Anterior cingulate cortex (tissue), 58 donors: ENCODE results near the gene DHFR.

Experiments
- DNase-seq, 58 donors: peaks; one replicate each; lab custom pipeline; 2025; lab: John Stamatoyannopoulos, UW

DHFR gene

DNA sequence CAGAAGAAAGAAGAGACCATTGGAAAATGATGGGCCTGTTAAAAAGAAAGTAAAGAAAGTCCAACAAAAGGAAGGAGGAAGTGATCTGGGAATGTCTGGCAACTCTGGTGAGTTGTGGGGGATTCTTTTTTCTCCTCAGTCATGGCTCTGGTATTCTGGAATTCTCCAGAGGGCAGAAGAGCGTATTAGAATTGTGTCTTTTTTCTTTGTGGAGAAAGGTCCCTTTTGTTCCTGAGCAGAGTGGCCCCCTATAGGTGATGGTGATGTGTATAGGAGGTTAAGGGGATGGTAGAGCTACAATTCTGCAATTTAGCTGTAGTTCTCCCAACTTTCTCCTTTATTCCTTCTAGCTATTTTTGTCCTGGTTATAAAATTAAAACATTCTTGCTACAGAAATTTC, 1.6 kb upstream of the DHFR start:
- no peak for DNase-seq

DNA sequence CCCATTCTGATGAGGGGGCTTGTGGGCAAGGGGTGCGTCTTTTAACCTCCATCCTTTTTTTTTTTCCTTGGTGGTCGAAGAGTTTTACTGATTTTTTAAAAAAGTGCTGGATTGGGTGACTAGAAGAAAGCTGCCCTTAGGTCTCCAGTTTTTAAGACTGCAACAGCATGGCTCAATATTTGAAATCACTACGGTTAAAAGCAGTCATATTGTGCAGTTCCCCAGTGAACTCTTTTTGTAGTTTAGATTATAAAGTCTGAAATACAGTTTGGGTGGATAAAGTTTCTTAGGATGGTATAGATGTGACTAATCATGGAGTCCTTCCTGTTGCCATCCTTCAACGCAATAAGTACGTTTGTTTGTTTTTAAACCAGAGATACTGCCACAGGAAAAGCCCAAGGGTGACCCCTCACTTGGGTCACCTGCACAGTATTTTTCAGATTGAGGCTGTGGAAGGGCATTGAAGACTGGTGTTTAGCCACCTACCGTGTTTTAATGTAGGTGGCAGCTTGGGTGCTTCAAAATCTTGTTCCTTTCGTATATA, 520 bp upstream of the DHFR start:
- DNase-seq, result no peak

DNA sequence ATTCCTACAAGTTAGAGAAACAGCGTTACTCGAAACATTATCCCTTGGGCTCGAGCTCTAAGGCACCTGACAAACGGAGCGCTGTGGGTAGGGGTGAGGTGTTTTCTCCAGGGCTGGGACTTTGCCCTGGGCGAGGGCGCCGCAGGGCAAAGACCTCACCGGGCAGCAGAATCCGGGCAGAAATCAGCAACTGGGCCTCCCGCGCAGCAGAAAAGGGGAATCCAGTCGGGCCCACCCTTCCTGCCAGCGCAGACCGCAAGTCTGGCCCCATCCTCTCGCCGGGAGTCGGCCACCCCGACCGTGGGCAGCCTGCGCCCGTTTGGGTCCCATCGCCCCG, 761 bp downstream of the DHFR start:
- DNase-seq, result peak in 2 of 58 donors; percentile 17 to 37

DNA sequence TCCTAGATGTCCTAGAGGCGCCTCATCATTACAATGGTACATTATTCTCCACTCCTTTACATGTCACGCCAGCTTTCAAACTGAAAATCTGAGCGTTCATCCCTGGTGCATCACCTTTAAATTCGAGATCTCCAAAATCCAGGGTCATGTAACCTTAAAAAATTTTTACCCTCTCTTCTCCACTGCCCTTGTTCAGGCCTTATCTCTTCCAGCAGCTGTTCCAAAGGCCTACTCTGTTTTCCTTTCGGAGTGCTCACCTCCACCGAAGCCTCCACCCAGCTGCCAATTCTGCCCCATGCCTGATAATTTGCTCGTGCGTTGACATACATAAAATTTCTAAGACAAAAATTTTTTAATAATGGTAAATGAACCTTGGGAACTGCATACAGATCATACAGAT, 1.3 kb downstream of the DHFR start:
- no peak for DNase-seq

GRCh38 chr5:80646926-80647325, 7.9 kb downstream of the DHFR start:
- DNase-seq, result no peak

GRCh38 chr5:80644900-80645299, 9.9 kb downstream of the DHFR start:
- no peak for DNase-seq

- DNase-seq, result no peak
Measured at GRCh38 chr5:80641353-80641752, 13.4 kb downstream of the DHFR start.

- no peak for DNase-seq
Measured at GRCh38 chr5:80634193-80634592, 20.6 kb downstream of the DHFR start.

DNA sequence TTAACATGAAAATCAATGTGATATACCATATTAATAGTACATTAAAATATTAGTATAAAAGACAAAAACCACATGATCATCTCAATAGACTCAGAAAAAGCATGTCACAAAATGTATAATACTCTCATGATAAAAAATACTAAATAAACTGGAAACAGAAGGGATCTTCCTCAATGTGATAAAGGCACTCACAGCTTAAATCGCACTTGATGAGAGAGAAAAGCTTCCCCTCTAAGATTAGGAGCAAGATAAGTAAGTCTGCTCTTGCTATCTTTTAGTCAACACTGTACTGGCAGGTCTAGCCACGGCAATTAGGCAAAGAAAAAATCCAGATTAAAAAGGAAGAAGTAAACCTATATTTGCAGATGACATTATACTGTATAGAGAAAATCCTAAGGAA, 22.1 kb downstream of the DHFR start:
- no peak for DNase-seq

- DNase-seq, result no peak
Measured at GRCh38 chr5:80631278-80632259, 23.2 kb downstream of the DHFR start.

DNA sequence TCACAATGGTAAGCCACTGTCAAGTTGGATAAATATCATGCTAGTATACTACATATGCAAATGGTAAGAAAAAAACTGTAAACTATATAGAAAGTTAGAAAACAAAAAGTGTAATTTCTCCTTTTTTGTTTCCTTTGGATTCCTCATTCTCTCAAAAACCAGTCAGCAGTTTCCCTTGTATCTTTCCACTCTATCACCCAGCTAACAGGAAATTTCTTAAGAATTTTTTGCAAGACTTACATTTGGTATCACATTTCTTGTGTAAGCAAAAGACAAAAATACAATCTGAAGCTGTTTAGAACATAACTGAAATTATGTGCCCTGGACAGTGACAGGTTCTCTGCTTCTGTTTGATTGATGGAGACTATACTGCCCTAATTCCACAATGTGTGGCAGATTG, 25.5 kb downstream of the DHFR start:
- DNase-seq, result no peak

- DNase-seq, result no peak
Measured at GRCh38 chr5:80625230-80625629, 29.6 kb downstream of the DHFR start.

DNA sequence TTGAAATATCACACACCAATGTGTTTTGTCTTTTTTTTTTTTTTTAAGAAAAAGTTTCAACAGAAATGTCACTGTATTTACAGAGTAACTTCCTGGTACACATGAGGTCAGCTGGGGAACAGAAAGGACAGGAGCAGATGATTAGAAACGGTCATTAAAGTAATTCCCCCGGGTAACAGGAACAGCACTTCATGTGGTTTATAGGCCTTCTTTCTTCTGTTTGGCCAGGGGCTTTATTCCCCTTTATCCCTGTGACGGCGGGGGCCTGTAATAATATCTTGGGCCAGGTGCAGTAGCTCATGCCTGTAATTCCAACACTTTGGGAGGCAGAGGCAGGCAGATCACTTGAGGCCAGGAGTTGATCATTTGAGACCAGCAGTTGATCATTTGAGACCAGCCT, 30.8 kb downstream of the DHFR start:
- no peak for DNase-seq

GRCh38 chr5:80622756-80623155, 32.0 kb downstream of the DHFR start:
- DNase-seq, result no peak

GRCh38 chr5:80620211-80620610, 34.6 kb downstream of the DHFR start:
- DNase-seq, result no peak

- DNase-seq, result no peak
Measured at GRCh38 chr5:80619086-80619485, 35.7 kb downstream of the DHFR start.

- no peak for DNase-seq
Measured at GRCh38 chr5:80618438-80618837, 36.3 kb downstream of the DHFR start.

GRCh38 chr5:80615266-80615914, 39.4 kb downstream of the DHFR start:
- peak in 1 of 58 donors; percentile 2 for DNase-seq

DNA sequence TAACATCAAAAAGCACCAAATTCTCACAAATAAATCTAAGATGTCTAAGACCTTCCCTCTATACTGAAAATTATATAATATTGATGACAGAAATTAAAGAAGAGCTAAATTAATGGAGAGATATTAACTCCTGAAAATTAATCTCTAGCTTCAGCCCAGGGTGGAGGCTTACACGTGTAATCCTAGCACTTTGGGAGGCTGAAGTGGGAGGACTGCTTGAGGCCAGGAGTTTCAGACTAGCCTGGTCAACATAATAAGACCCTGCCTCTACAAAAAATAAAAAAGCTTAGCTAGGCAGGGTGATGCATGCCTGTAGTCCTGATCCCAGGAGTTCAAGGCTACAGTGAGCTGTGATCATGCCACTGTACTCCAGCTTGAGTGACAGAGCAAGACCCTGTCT, 45.1 kb downstream of the DHFR start:
- DNase-seq, result no peak

DNA sequence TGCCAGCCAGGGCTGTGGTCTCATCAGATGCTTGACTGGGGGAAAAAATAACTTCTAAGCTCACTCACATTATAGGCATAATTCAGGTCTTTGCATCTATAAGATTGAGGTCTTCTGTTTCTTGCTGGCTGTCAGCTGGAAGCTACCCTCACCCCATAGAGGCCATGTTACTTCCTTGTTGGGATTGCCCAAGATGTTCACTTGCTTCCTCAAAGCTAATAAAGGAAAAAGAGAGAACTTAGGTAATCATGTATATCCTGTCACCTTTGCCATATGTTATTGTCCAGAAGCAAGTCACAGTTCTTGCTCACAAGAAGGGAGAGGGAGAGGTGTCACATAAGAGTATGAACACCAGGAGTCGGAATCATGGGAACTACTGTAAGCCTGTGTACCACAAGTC, 46.1 kb downstream of the DHFR start:
- no peak for DNase-seq

- DNase-seq, result no peak
Measured at GRCh38 chr5:80607832-80608231, 47.0 kb downstream of the DHFR start.

DNA sequence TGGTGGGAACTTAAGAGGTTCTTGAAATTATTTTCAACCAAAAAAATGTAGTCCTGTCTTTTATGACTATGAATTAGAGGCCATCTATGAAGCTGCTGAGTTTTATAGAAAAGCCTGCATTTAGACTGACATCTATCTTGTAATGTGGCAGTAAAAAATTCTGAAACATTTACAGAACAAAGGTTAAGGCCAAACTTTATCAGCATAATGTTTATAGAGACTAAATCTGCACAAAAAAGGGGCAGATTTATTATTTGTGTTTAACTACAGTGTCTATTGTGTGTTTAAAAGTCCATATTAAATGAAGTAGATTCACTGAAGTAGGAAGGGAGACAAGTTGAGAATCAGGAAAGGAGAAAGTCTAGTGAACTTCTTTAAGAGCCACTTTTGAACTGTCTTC, 47.4 kb downstream of the DHFR start:
- DNase-seq, result no peak
